Lung (tissue), 12 donors: ENCODE data around the gene BDH1. TPM values are rescaled to one million over a fixed set of nuclear protein-coding genes. Genes with fewer than 3 reads are reported as not detected.

Source experiments
- ATAC-seq: fragments of 200-7000 bp; cut with Tn5 transposase; one replicate; pipeline ENCODE4 v1.9.1; 2020; ENCODE audit warnings: moderate number of reproducible peaks; ENCODE audit not compliant: insufficient read depth, low FRiP score
- DNase-seq, 3 donors: peaks; one replicate each; pipeline ENCODE4 v3.0.0-alpha.2; 2013 to 2017
- H3K27ac ChIP-seq, 2 donors: one replicate each; pipeline ENCODE4 v1.5.1; 2013; ENCODE audit warnings: mild to moderate bottlenecking in 2 of 2, moderate library complexity in 2 of 2, control low read depth in 1 of 2, inconsistent platforms in 1 of 2, low read depth in 1 of 2, low read length in 1 of 2
- H3K27me3 ChIP-seq, 3 donors: one replicate each; pipeline ENCODE4 v1.5.1; 2013; ENCODE audit warnings: low read length in 2 of 3; ENCODE audit not compliant: control insufficient read depth in 3 of 3, insufficient read depth in 3 of 3
- H3K36me3 ChIP-seq, 4 donors: one replicate each; pipeline ENCODE4 v1.5.1; 2013; ENCODE audit warnings: low read length in 4 of 4, mild to moderate bottlenecking in 1 of 4, moderate library complexity in 1 of 4; ENCODE audit not compliant: control insufficient read depth in 4 of 4, insufficient read depth in 4 of 4
- H3K4me1 ChIP-seq, 5 donors: one replicate each; pipeline ENCODE4 v1.5.1; 2013; ENCODE audit warnings: low read length in 5 of 5, mild to moderate bottlenecking in 2 of 5, moderate library complexity in 1 of 5; ENCODE audit not compliant: control insufficient read depth in 5 of 5, insufficient read depth in 5 of 5
- H3K4me3 ChIP-seq: one replicate; pipeline ENCODE4 v1.5.1; 2013; ENCODE audit warnings: mild to moderate bottlenecking, control low read depth, moderate library complexity
- H3K9ac ChIP-seq, 2 donors: one replicate each; pipeline ENCODE4 v1.5.1; 2013; ENCODE audit warnings: low read length in 2 of 2, control low read depth in 1 of 2; ENCODE audit not compliant: insufficient read depth in 1 of 2
- H3K9me3 ChIP-seq, 4 donors: one replicate each; pipeline ENCODE4 v1.5.1; 2013; ENCODE audit warnings: low read length in 3 of 4, mild to moderate bottlenecking in 1 of 4, moderate library complexity in 1 of 4; ENCODE audit not compliant: control insufficient read depth in 4 of 4, insufficient read depth in 3 of 4
- CTCF ChIP-seq: IDR thresholded peaks from 2 replicates; pipeline ENCODE4 v1.5.1; 2012; ENCODE audit warnings: mild to moderate bottlenecking; ENCODE audit errors: control extremely low read depth, extremely low read depth
- WGBS, 2 donors: extraction: QIAGEN DNeasy Blood & Tissue Kit; methylation state at CpG; one replicate each; pipeline ENCODE4 v1.1.7; 2013; 5-methylcytosine and 5-hydroxymethylcytosine counted together
- polyA plus RNA-seq, 2 donors: library from polyadenylated mRNA; stranded (reverse); fragments of 200-250 nt; gene quantifications; one replicate each; pipeline ENCODE4 v1.2.1, GENCODE V29; 2013
- total RNA-seq, 2 donors: library from RNA; depleted of rRNA in 1 of 2; stranded (reverse); fragments of >200 nt in 1 of 2; gene quantifications; one replicate each; pipeline ENCODE4 v1.2.1, GENCODE V29; 2014 to 2021
- donor health status: control.
- donor health status: control.
- donor health status: Bipolar disorder and iron deficiency.
- donor health status: healthy.
- donor health status: DM: yes; HTN: yes; CAD: no.

The BDH1 gene
- total and polyA plus RNA-seq, 4 donors: 14.3 to 32.8 (median 17.0) TPM

DNA sequence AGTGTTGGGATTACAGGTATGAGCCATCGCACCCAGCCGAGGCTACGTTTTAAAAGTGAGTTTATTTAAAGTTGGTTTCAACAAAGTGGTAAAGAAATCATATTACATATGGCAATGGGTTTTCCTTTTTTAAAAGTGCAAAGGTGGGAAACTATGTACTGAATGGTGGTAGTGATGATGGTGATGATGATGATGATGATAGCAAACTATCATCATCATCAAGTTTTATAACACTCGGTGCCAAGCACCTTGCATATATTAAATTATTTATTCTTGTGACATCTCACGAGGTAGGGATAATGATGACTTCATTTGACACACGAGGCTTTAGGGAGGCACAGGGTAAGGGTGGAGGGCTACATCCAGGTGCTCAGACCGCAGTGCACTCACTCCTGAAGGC lies 64.3 kb downstream of the BDH1 start:
- Histone ChIP-seq H3K4me3 (no peak overlapping the region), H3K36me3 (no peaks in the 10 kb centered on the region), H3K27me3 (no peaks in the 10 kb centered on the region), H3K9ac (no peak overlapping the region), H3K9me3 (no peaks in the 10 kb centered on the region), H3K4me1 (peaks cover 0 to 7% (median 0%) of the 10 kb centered on the region in 5 donors), H3K27ac (no peak overlapping the region)
- DNase-seq (no peak), ATAC-seq (no peak)
- WGBS, 2 donors: 88 to 92% methylated on average over 7 of the region's 7 CpGs
- TF ChIP-seq CTCF: no peak

- no peak for DNase-seq
- no peaks in the 10 kb centered on the region for H3K27me3 ChIP-seq
- H3K36me3 ChIP-seq: no peaks in the 10 kb centered on the region
- peaks cover 0 to 7% (median 0%) of the 10 kb centered on the region in 5 donors for H3K4me1 ChIP-seq
- H3K27ac ChIP-seq: peak overlapping the region in 1 of 2 donors; percentile 43
- H3K4me3 ChIP-seq: no peak overlapping the region
- no peaks in the 10 kb centered on the region for H3K9me3 ChIP-seq
- no peak overlapping the region for H3K9ac ChIP-seq
- TF ChIP-seq CTCF: no peak
- ATAC-seq: peak; percentile 20
- 70 to 77% methylated on average over 13 of the region's 13 CpGs for WGBS, 2 donors
Measured at GRCh38 chr3:197490098-197491058, 65.4 kb downstream of the BDH1 start.

GRCh38 chr3:197487911-197488391 lies 67.8 kb downstream of the BDH1 start:
- Histone ChIP-seq H3K9ac (no peak overlapping the region), H3K36me3 (no peaks in the 10 kb centered on the region), H3K27me3 (no peaks in the 10 kb centered on the region), H3K27ac (no peak overlapping the region), H3K4me1 (peaks cover 0 to 7% (median 0%) of the 10 kb centered on the region in 5 donors), H3K9me3 (no peaks in the 10 kb centered on the region), H3K4me3 (no peak overlapping the region)
- 64 to 68% methylated on average over 8 of the region's 8 CpGs for WGBS, 2 donors
- DNase-seq (no peak), ATAC-seq (no peak)
- TF ChIP-seq CTCF: no peak
